A549 treated with Mapracorat at 1 μM for 4 hours (cell line): ENCODE data around the gene RRAGD. TPM values are rescaled to one million over a fixed set of nuclear protein-coding genes. Genes with fewer than 3 reads are reported as not detected.

Experiments
- total RNA-seq: library from RNA; stranded (reverse); fragments of 200-300 nt; extraction: Qiagen RNA extraction; gene quantifications from 5 replicates; pipeline ENCODE4 v1.2.3, GENCODE V29; 2022

RRAGD gene
- 3.6 to 5.4 TPM (median 4.6 TPM) in 5 replicates for total RNA-seq

GRCh38 chr6:89412071-89413005 lies at the start of gene RRAGD:
Gene RRAGD, minus strand, starts transcription at chr6:89412273. Its CDS starts 280 bp downstream, at chr6:89411993.

DNA sequence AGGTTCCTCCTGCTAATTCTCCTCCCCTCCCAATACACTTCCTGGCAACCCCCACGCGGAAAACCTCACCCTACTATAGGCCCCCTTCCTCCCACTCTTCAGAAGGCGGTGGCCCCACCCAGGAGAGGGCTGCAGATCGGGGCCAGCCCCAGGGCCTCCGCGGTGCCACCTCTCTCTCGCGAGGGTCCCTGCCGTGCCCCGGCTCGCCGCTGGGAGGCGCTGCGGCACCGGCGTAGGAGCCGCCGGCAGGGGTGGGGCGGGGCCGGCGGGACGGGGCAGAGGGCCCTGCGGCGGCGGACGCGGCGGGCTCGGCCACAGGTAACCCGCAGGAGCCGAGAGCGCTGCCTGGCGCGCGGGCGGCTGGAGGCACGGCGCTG lies 20.8 kb upstream of the RRAGD start, which contains the start of gene ANKRD6:
ANKRD6 (plus strand) TSS at position 278 of the 377 bp plus-strand sequence. CDS start 133,825 bp downstream, outside the sequence.

DNA sequence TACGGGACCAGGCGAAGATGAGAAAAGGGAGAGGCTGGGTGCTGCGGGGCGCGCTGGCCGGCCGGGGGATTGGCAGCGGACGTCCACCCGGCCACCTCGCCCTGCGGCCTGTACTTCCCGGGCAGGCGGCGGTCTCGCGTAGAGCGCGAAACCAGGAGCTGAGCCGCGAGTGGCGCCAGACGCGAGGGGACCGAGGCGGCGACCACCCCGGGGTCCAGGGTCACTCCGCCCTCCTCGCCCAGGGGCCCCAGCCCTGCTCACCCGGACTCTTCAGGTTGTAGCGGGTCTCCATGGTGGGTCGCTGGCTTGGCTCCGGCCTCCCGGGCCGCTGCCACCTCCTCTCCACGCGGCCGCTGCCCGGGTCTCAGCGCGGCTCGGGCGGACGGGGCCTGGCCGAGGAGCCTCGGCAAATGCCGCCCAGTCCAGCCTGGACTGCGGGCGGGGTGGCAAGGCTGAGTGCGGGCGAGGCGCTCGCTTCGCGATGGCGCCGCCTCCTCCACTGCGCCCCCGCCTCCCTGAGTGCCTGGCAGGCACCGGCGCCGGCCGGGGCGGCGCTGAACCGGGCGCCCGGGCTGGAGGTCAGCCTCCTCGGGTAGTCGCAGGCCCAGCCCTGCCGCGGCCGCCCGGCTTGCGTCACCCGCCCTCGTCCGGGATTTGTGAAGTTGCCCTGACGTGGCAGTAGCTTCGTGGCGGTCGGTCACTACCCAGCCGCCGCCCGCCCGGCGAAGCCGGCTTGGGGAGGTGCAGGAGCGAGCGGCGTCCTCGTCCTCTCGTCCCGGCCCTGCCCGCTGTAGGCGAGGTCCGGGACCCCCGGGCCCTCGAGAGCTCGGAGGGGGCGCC lies 59.6 kb downstream of the RRAGD start, which contains the start of gene UBE2J1:
UBE2J1 (minus strand) TSS at position 445 of the 840 bp plus-strand sequence; CDS start at position 292, 153 bp downstream.

DNA sequence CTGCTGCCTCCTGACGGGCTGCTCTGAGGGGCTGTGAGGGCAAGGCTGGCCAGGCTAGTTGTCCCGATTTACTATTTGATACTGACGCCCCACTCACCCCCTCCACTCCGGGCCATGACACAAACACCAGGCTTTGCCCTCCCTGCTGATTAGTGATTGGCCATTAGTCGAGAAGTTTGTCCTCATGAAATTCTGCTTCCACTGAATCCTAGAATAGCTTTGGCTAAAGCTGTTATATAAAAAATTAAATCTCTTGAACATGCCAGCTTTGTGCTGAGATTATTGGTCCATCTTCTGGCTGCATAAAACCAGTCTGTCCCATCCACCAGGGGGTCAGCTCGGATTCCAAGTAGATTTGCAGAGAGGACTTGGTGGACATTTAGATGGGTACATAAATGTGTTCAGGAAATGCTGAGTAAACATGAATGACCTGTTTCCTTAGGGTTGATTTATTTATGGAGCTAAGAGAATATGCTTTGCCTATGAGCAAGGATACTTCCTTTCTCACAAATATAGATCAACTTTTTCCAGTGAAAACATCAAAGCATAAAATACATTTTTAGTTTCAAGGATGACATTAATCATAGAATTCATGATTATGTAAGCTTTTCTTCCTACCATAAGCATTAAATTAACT lies 96.7 kb downstream of the RRAGD start, which contains the start of gene GABRR2:
GABRR2 (minus strand) TSS at position 51 of the 637 bp plus-strand sequence. CDS start 134 bp downstream, outside the sequence.

Other genes with a start within 250 kb of the RRAGD start
- gene GABRR1, start 194.9 kb downstream of the RRAGD start, total RNA-seq: not detected in 5 replicates
- gene GABRR2, start 97.0 kb downstream of the RRAGD start, total RNA-seq: not detected in 5 replicates
- 12.5 to 16.9 TPM (median 15.3 TPM) in 5 replicates for gene UBE2J1, start 59.6 kb downstream of the RRAGD start, total RNA-seq
- gene ANKRD6, start 20.9 kb upstream of the RRAGD start, total RNA-seq: 1.7 to 2.3 TPM (median 1.8 TPM) in 5 replicates
- 28.5 to 35.0 TPM (median 33.9 TPM) in 5 replicates for gene LYRM2, start 226.5 kb upstream of the RRAGD start, total RNA-seq